Upper lobe of left lung (tissue), 6 donors: ENCODE data around the gene GPC4. TPM values are rescaled to one million over a fixed set of nuclear protein-coding genes. Genes with fewer than 3 reads are reported as not detected.

Experiments used
- ATAC-seq, 2 donors: fragments of 200-7000 bp; cut with Tn5 transposase; one replicate each; pipeline ENCODE4 v1.9.1; 2022; ENCODE audit warnings: mild to moderate bottlenecking in 2 of 2, moderate library complexity in 2 of 2; ENCODE audit not compliant: low FRiP score in 2 of 2
- DNase-seq, 2 donors: peaks; one replicate each; pipeline ENCODE4 v3.0.0-alpha.2; 2019 to 2020
- H3K27ac ChIP-seq, 4 donors: fragments of 200-600 bp; sonication (generic); one replicate each; pipeline ENCODE4 v1.5.1; 2016 to 2019
- H3K27me3 ChIP-seq, 4 donors: fragments of 200-600 bp; sonication (generic); one replicate each; pipeline ENCODE4 v1.5.1; 2017 to 2019
- H3K36me3 ChIP-seq, 4 donors: fragments of 200-600 bp; sonication (generic); one replicate each; pipeline ENCODE4 v1.5.1; 2016 to 2019
- H3K4me1 ChIP-seq, 4 donors: fragments of 200-600 bp; sonication (generic); one replicate each; pipeline ENCODE4 v1.5.1; 2018 to 2019
- H3K4me3 ChIP-seq, 4 donors: fragments of 200-600 bp; sonication (generic); one replicate each; pipeline ENCODE4 v1.5.1; 2017 to 2019; ENCODE audit warnings: mild to moderate bottlenecking in 2 of 4, moderate library complexity in 1 of 4
- H3K9me3 ChIP-seq, 4 donors: fragments of 200-600 bp; sonication (generic); one replicate each; pipeline ENCODE4 v1.5.1; 2018 to 2019
- CTCF ChIP-seq, 6 experiments: fragments of 450-650 bp in 4 of 6; fragments of 200-600 bp in 2 of 6; sonication (generic) in 2 of 6; IDR thresholded peaks; one replicate each; pipeline ENCODE4 v1.5.1; 2016 to 2019; ENCODE audit warnings: antibody characterized with exemption in 6 of 6
- EP300 ChIP-seq, 4 donors: sonication (generic); formaldehyde crosslinking; IDR thresholded peaks; one replicate each; pipeline ENCODE4 v1.5.1; 2017; ENCODE audit warnings: antibody characterized with exemption in 4 of 4, control low read depth in 2 of 4
- POLR2A ChIP-seq, 4 donors: fragments of 450-650 bp; IDR thresholded peaks; one replicate each; pipeline ENCODE4 v1.5.1; 2016 to 2017; ENCODE audit warnings: antibody characterized with exemption in 4 of 4, mild to moderate bottlenecking in 2 of 4
- POLR2AphosphoS5 ChIP-seq, 2 donors: sonication (generic); formaldehyde crosslinking; IDR thresholded peaks; one replicate each; pipeline ENCODE4 v1.5.1; 2017; ENCODE audit warnings: antibody characterized with exemption in 2 of 2
- WGBS, 2 donors: methylation state at CpG; one replicate each; pipeline ENCODE4 v1.1.5; 2017 to 2018; 5-methylcytosine and 5-hydroxymethylcytosine counted together
- total RNA-seq, 6 donors: library from RNA; depleted of rRNA in 4 of 6; stranded (reverse); fragments of >200 nt in 4 of 6; gene quantifications; one replicate each; pipeline versions ENCODE4 v1.1.0 to v1.2.1, GENCODE V29; 2016 to 2021
- donor health status: DM: no; HTN: no; CAD: no; lungs with moderate emphysema.
- donor health status: DM: no; HTN: yes; CAD: no; lungs with severe emphysema.

The GPC4 gene
- total RNA-seq, 6 donors from 2014 or later: 18.5 to 59.2 (median 32.6) TPM

GRCh38 chrX:133375615-133376340, 39.5 kb downstream of the GPC4 start:
- no peaks in the 10 kb centered on the region for H3K36me3 ChIP-seq
- WGBS, 2 donors: 26 to 46% methylated on average over 3 to 7 of the region's 7 CpGs
- H3K4me1 ChIP-seq: no peaks in the 10 kb centered on the region
- ATAC-seq: no peak
- no peak overlapping the region for H3K4me3 ChIP-seq
- H3K27me3 ChIP-seq: no peaks in the 10 kb centered on the region
- TF ChIP-seq EP300 (IDR thresholded peaks at IDR 0.05): no peak
- TF ChIP-seq POLR2A (IDR thresholded peaks at IDR 0.05): no peak
- no peak for TF ChIP-seq CTCF (IDR thresholded peaks at IDR 0.05)
- TF ChIP-seq POLR2AphosphoS5 (IDR thresholded peaks at IDR 0.05): no peak
- H3K27ac ChIP-seq: no peak overlapping the region
- DNase-seq: no peak
- H3K9me3 ChIP-seq: no peaks in the 10 kb centered on the region

GRCh38 chrX:133374874-133375387, 40.4 kb downstream of the GPC4 start:
- Histone ChIP-seq H3K36me3 (no peaks in the 10 kb centered on the region), H3K27ac (no peak overlapping the region), H3K4me3 (no peak overlapping the region), H3K4me1 (no peaks in the 10 kb centered on the region), H3K9me3 (no peaks in the 10 kb centered on the region), H3K27me3 (no peaks in the 10 kb centered on the region)
- TF ChIP-seq CTCF (IDR thresholded peaks at IDR 0.05) (no peak), POLR2A (IDR thresholded peaks at IDR 0.05) (no peak), EP300 (IDR thresholded peaks at IDR 0.05) (no peak), POLR2AphosphoS5 (IDR thresholded peaks at IDR 0.05) (no peak)
- DNase-seq: no peak
- 56 to 60% methylated on average over 2 of the region's 2 CpGs for WGBS, 2 donors
- ATAC-seq: no peak

- WGBS, 2 donors: 32 to 41% methylated on average over 2 of the region's 2 CpGs
Measured at GRCh38 chrX:133373386-133374079, 41.8 kb downstream of the GPC4 start.

GRCh38 chrX:133370696-133371275, 44.5 kb downstream of the GPC4 start:
- no peak for TF ChIP-seq CTCF (IDR thresholded peaks at IDR 0.05)
- TF ChIP-seq EP300 (IDR thresholded peaks at IDR 0.05): no peak
- no peak for TF ChIP-seq POLR2A (IDR thresholded peaks at IDR 0.05)
- TF ChIP-seq POLR2AphosphoS5 (IDR thresholded peaks at IDR 0.05): no peak

More at GRCh38 chrX:133373386-133374079, 41.8 kb downstream of the GPC4 start:
- no peaks in the 10 kb centered on the region for H3K27me3 ChIP-seq
- DNase-seq (no peak), ATAC-seq (no peak)
- no peak for TF ChIP-seq CTCF (IDR thresholded peaks at IDR 0.05)
- no peak for TF ChIP-seq POLR2A (IDR thresholded peaks at IDR 0.05)
- H3K27ac ChIP-seq: no peak overlapping the region
- H3K4me3 ChIP-seq: no peak overlapping the region
- no peaks in the 10 kb centered on the region for H3K9me3 ChIP-seq
- H3K36me3 ChIP-seq: no peaks in the 10 kb centered on the region
- H3K4me1 ChIP-seq: no peaks in the 10 kb centered on the region

More at GRCh38 chrX:133370696-133371275, 44.5 kb downstream of the GPC4 start:
- Histone ChIP-seq H3K27ac (no peak overlapping the region), H3K36me3 (no peaks in the 10 kb centered on the region), H3K4me3 (no peak overlapping the region), H3K9me3 (no peaks in the 10 kb centered on the region), H3K27me3 (no peaks in the 10 kb centered on the region), H3K4me1 (no peaks in the 10 kb centered on the region)
- no peak for DNase-seq
- no peak for ATAC-seq
- WGBS, 2 donors: 83 to 96% methylated on average over 3 of the region's 3 CpGs
